HL-60 (cell line): ENCODE measurements around the gene ACD.

Experiments
- DNase-seq, 2 experiments: peaks; one replicate each; pipeline ENCODE4 v3.0.0-alpha.2; 2010 to 2020; ENCODE audit warnings: low read depth in 1 of 2, low spot score in 1 of 2
- H3K27ac ChIP-seq: fragments of 250-450 bp; sonication (Bioruptor Pico); replicated peaks from 2 replicates; pipeline ENCODE4 v1.5.1; 2020; ENCODE audit warnings: mild to moderate bottlenecking, moderate library complexity
- H3K27me3 ChIP-seq: fragments of 250-450 bp; sonication (Bioruptor Pico); 2 replicates; pipeline ENCODE4 v1.5.1; 2021; ENCODE audit warnings: mild to moderate bottlenecking, moderate library complexity; ENCODE audit not compliant: insufficient read depth, poor library complexity, severe bottlenecking
- H3K4me3 ChIP-seq: replicated peaks from 2 replicates; pipeline ENCODE4 v1.5.1; 2011; ENCODE audit warnings: mild to moderate bottlenecking, control low read depth, low read length; ENCODE audit not compliant: insufficient read depth
- CTCF ChIP-seq: IDR thresholded peaks from one replicate; pipeline ENCODE4 v1.5.1; 2011; ENCODE audit warnings: low read length, control low read depth, inconsistent platforms; ENCODE audit not compliant: insufficient read depth
- GABPA ChIP-seq: IDR thresholded peaks from 2 replicates; pipeline ENCODE4 v1.6.1; 2012; ENCODE audit warnings: low read depth
- POLR2AphosphoS5 ChIP-seq: IDR thresholded peaks from 2 replicates; pipeline ENCODE4 v1.6.1; 2012; ENCODE audit warnings: low read depth
- REST ChIP-seq: IDR thresholded peaks from 2 replicates; pipeline ENCODE4 v1.6.1; 2012; ENCODE audit warnings: low read depth; ENCODE audit not compliant: insufficient replicate concordance
- SPI1 ChIP-seq: IDR thresholded peaks from 2 replicates; pipeline ENCODE4 v1.6.1; 2012; ENCODE audit warnings: low read depth, mild to moderate bottlenecking, borderline replicate concordance

ACD gene

GRCh38 chr16:67632415-67633172 is 27.5 kb downstream of the ACD start:
- H3K27ac ChIP-seq: no peak overlapping the region
- no peak for TF ChIP-seq REST
- no peaks in the 10 kb centered on the region for H3K27me3 ChIP-seq
- no peak for DNase-seq
- H3K4me3 ChIP-seq: no peak overlapping the region

GRCh38 chr16:67628216-67628615 is 31.8 kb downstream of the ACD start:
- Histone ChIP-seq H3K27ac (no peak overlapping the region), H3K27me3 (no peaks in the 10 kb centered on the region), H3K4me3 (no peak overlapping the region)
- no peak for TF ChIP-seq POLR2AphosphoS5
- TF ChIP-seq REST: no peak
- TF ChIP-seq SPI1: no peak
- TF ChIP-seq GABPA: no peak
- TF ChIP-seq CTCF: no peak
- DNase-seq: no peak

GRCh38 chr16:67613808-67614207 is 46.3 kb downstream of the ACD start:
- DNase-seq: no peak
- no peaks in the 10 kb centered on the region for H3K27me3 ChIP-seq
- TF ChIP-seq REST (no peak), CTCF (no peak), GABPA (no peak), POLR2AphosphoS5 (no peak), SPI1 (no peak)
- no peak overlapping the region for H3K27ac ChIP-seq
- no peak overlapping the region for H3K4me3 ChIP-seq
